K562 (cell line): ENCODE data around the gene NDFIP1. TPM values are rescaled to one million over a fixed set of nuclear protein-coding genes. Genes with fewer than 3 reads are reported as not detected.

Experiments
- ATAC-seq: fragments of 200-7000 bp; cut with Tn5 transposase; 3 replicates; pipeline ENCODE4 v1.9.1; 2020; ENCODE audit warnings: moderate library complexity
- BruUV-seq: library from RNA; stranded (reverse); fragments of 400-500 nt; replicated peaks from 2 replicates; lab custom pipeline; 2021; lab: Mats Ljungman, UMichigan
- CTCF ChIA-PET: fragments of 300-600 bp; formaldehyde crosslinking; extraction: SDS; loops from one replicate; lab custom pipeline; 2021; ENCODE audit warnings: low intra/inter-chr PET ratio; lab: Yijun Ruan, JAX
- POLR2A ChIA-PET: fragments of 300-600, 350-650 bp; sonication (Branson Sonifier 250); formaldehyde crosslinking; extraction: SDS; loops from one replicate; lab custom pipeline; 2021; ENCODE audit warnings: antibody characterized with exemption, inconsistent platforms; lab: Yijun Ruan, JAX
- DNase-seq, 4 experiments: peaks; one replicate each; pipeline versions ENCODE4 v3.0.0 to v3.0.0-alpha.2; 2011 to 2018; ENCODE audit warnings: low spot score in 3 of 4, mixed read lengths in 3 of 4; ENCODE audit errors: extremely low read depth in 1 of 4
- FAIRE-seq: peaks from 2 replicates; lab custom pipeline; 2011; peaks lifted over from hg19 to GRCh38; lab: Jason Lieb, UNC
- H2AFZ ChIP-seq: 2 replicates; pipeline ENCODE4 v1.6.0; 2011; ENCODE audit warnings: low read depth, low read length, control low read depth, inconsistent platforms
- H3K27ac ChIP-seq: fragments of 200-600 bp; 3 replicates; pipeline ENCODE4 v1.8.0; 2011; ENCODE audit warnings: low read depth, mild to moderate bottlenecking, control low read depth, inconsistent platforms, low read length, moderate library complexity, mixed read lengths; ENCODE audit errors: extremely low read depth
- H3K27me3 ChIP-seq, 2 experiments: fragments of 300-600 bp in 1 of 2; 2 replicates in 1 of 2; 3 replicates in 1 of 2; pipeline versions ENCODE4 v1.6.0 to v1.8.0; 2011; ENCODE audit warnings: inconsistent platforms in 2 of 2, low read length in 2 of 2, mild to moderate bottlenecking in 1 of 2, mixed read lengths in 1 of 2, moderate library complexity in 1 of 2; ENCODE audit not compliant: control insufficient read depth in 2 of 2, insufficient read depth in 2 of 2
- H3K36me3 ChIP-seq: fragments of 300-600 bp; 3 replicates; pipeline ENCODE4 v1.8.0; 2011; ENCODE audit warnings: mild to moderate bottlenecking, low read length, inconsistent platforms; ENCODE audit not compliant: control insufficient read depth, insufficient read depth
- H3K4me1 ChIP-seq, 2 experiments: fragments of 200-600 bp in 1 of 2; replicated peaks in 1 of 2; 2 replicates in 1 of 2; 3 replicates in 1 of 2; pipeline versions ENCODE4 v1.5.1 to v1.8.0; 2011; ENCODE audit warnings: inconsistent platforms in 2 of 2, low read length in 2 of 2, mild to moderate bottlenecking in 1 of 2, mixed read lengths in 1 of 2, moderate library complexity in 1 of 2; ENCODE audit not compliant: control insufficient read depth in 2 of 2, insufficient read depth in 2 of 2
- H3K4me2 ChIP-seq: 2 replicates; pipeline ENCODE4 v1.6.1; 2011; ENCODE audit warnings: low read length, control low read depth, inconsistent platforms, mixed read lengths; ENCODE audit not compliant: insufficient read depth
- H3K4me3 ChIP-seq: fragments of 200-600 bp; sonication (generic), shearing (Covaris generic); 2 replicates; pipeline ENCODE4 v1.5.1; 2016; ENCODE audit warnings: control low read depth, inconsistent platforms
- H3K79me2 ChIP-seq: fragments of 200-600 bp; 3 replicates; pipeline ENCODE4 v1.8.0; 2011; ENCODE audit warnings: low read length, inconsistent platforms; ENCODE audit not compliant: control insufficient read depth, insufficient read depth
- H3K9ac ChIP-seq, 2 experiments: 2 replicates each; pipeline versions ENCODE4 v1.6.0 to v1.6.1; 2011; ENCODE audit warnings: low read depth in 2 of 2, low read length in 2 of 2, control low read depth in 1 of 2, inconsistent platforms in 1 of 2, mild to moderate bottlenecking in 1 of 2, mixed read lengths in 1 of 2; ENCODE audit not compliant: insufficient read depth in 1 of 2
- H3K9me1 ChIP-seq: one replicate; pipeline ENCODE4 v1.6.0; 2011; ENCODE audit warnings: inconsistent platforms, mild to moderate bottlenecking, low read length, moderate library complexity; ENCODE audit not compliant: control insufficient read depth, insufficient read depth
- H3K9me3 ChIP-seq: replicated peaks from 2 replicates; pipeline ENCODE4 v1.5.1; 2011; ENCODE audit warnings: low read depth, low read length, inconsistent platforms; ENCODE audit not compliant: control insufficient read depth, insufficient read depth
- H4K20me1 ChIP-seq: replicated peaks from 2 replicates; pipeline ENCODE4 v1.6.1; 2011; ENCODE audit warnings: low read length, inconsistent platforms, mixed read lengths; ENCODE audit not compliant: control insufficient read depth, insufficient read depth
- CBX2 ChIP-seq: fragments of 200-600 bp; sonication (generic); IDR thresholded peaks from one replicate; pipeline ENCODE4 v1.6.1; 2012; ENCODE audit warnings: mild to moderate bottlenecking, low read length, inconsistent platforms; ENCODE audit not compliant: insufficient read depth, poor library complexity, severe bottlenecking
- KLF13 ChIP-seq: fragments of 450-650 bp; IDR thresholded peaks from 2 replicates; pipeline ENCODE4 v1.6.1; 2016; ENCODE audit warnings: missing genetic modification characterization, low read depth, mild to moderate bottlenecking, missing compliant biosample characterization, moderate library complexity, borderline replicate concordance
- TCFL5 ChIP-seq: fragments of 250-450 bp; sonication (Bioruptor Pico); conservative IDR thresholded peaks from 2 replicates; pipeline ENCODE4 v1.6.1; 2021; ENCODE audit warnings: mild to moderate bottlenecking, moderate library complexity, matching md5 sums
- ZNF239 ChIP-seq: fragments of 250-450 bp; sonication (Bioruptor Pico); IDR thresholded peaks from 2 replicates; pipeline ENCODE4 v1.4.0; 2020; ENCODE audit warnings: mild to moderate bottlenecking
- ZNF586 ChIP-seq: fragments of 450-650 bp; formaldehyde crosslinking; conservative IDR thresholded peaks from 2 replicates; pipeline ENCODE4 v1.4.0; 2020; ENCODE audit warnings: mild to moderate bottlenecking, moderate library complexity
- ZNF699 ChIP-seq: fragments of 250-450 bp; sonication (Bioruptor Pico); IDR thresholded peaks from 2 replicates; pipeline ENCODE4 v1.8.0; 2021; ENCODE audit warnings: mild to moderate bottlenecking, moderate library complexity; ENCODE audit not compliant: insufficient replicate concordance
- WGBS: fragments of 100-300 bp; shearing (Covaris generic); methylation state at CpG from one replicate; pipeline ENCODE4 v1.1.6; 2016; ENCODE audit warnings: low coverage, mixed read lengths; ENCODE audit not compliant: insufficient coverage; ENCODE audit errors: missing lambda C conversion rate; 5-methylcytosine and 5-hydroxymethylcytosine counted together
- in situ Hi-C: fragments of 300-500 bp; cut with MboI; formaldehyde crosslinking; loops from 4 replicates; pipeline ENCODE4 v1.15.0; 2018; ENCODE audit warnings: inconsistent platforms, mixed read lengths
- intact Hi-C: fragments of 100-400 bp; cut with micrococcal nuclease; formaldehyde crosslinking; loops from 2 replicates; pipeline ENCODE4 v1.14.2; 2022
- polyA plus RNA-seq, 8 experiments: library from polyadenylated mRNA; depleted of rRNA in 4 of 8; stranded (reverse) in 5 of 8; unstranded in 3 of 8; fragments of >200 nt; fragmentation: Nextera tagmentation in 2 of 8; fragmentation: Illumina TruSeq in 1 of 8; extraction: Ambion mirVana in 2 of 8; extraction: Trizol in 1 of 8; gene quantifications; 2 replicates each; pipeline versions ENCODE4 v1.2.1 to v1.2.3, GENCODE V29; 2011 to 2014; ENCODE audit warnings: inconsistent platforms in 1 of 8, missing spikeins in 1 of 8
- total RNA-seq, 7 experiments: library from RNA; depleted of rRNA in 6 of 7; stranded (reverse); fragments of >200 nt in 6 of 7; fragmentation: Illumina TruSeq in 2 of 7; extraction: Trizol in 2 of 7; gene quantifications; 2 replicates each; pipeline versions ENCODE4 v1.2.1 to v1.2.3, GENCODE V29; 2011 to 2021; ENCODE audit warnings: low replicate concordance in 1 of 7

NDFIP1 gene
- total and polyA plus RNA-seq, 9 of the 15 experiments (the other 6 are each of a cell fraction or from before 2014, with no cell fraction given), result 5.3 to 37.5 (median 31.9) TPM

DNA sequence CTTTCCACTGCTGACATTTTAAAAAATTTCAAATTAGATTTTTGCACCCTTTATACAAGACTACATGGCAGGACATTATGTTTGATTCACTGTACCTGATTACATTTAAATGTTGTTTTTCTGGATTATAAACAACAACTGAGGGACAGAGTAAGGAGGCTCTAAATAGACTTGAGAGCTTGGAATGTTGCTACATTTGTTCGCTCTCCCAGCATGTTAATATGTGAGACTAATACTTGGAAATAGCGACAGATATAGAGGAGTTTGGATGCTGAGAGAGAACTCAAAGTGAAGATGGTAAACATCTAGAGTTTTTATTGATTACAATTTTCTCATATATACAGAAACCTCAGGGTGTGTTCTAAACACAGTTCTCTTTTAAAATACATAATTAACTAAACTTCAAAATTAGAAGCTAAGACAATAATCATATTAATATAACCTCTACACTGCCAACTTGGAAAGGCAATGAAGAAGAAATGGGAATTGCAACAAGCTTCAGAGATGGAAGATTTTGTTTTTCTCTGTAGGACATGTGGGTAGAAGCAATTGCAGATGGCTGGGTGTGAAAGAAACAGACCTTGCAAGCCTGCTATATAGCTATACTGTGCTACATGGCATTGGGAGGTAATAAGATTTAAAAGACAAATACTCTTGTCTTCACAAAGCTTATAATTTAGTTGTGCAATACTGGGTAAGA, 1.4 kb upstream of the NDFIP1 start:
- Histone ChIP-seq H3K4me3 (no peak overlapping the region), H4K20me1 (no peaks in the 10 kb centered on the region), H2AFZ (peak overlapping the region; percentile 100), H3K4me1 (peaks cover 18 to 21% of the 10 kb centered on the region in 2 experiments), H3K9me3 (no peaks in the 10 kb centered on the region), H3K9me1 (no peaks in the 10 kb centered on the region), H3K79me2 (peaks cover 34% of the 10 kb centered on the region), H3K36me3 (peaks cover 12% of the 10 kb centered on the region), H3K27ac (no peak overlapping the region), H3K27me3 (no peaks in the 10 kb centered on the region), H3K9ac (0 out of 4 replicates have a peak overlapping the region, but pooled peaks of 1 of the 2 experiments have one; percentile 18), H3K4me2 (no peak overlapping the region)
- in situ Hi-C loops (no loop called here), intact Hi-C loops (no loop called here)
- no peak for ATAC-seq
- DNase-seq, result no peak
- ChIA-PET CTCF (no interaction called here), POLR2A (interaction anchor here (0.7 to 1.6 kb wide), 2 partner anchors 12 to 93 kb away, joined by 3 to 5 read pairs; no protein-coding TSS in a partner anchor)
- 84% methylated on average over 2 of the region's 2 CpGs for WGBS
- no TSS peak for BruUV-seq
- FAIRE-seq, result no peak
- TF ChIP-seq ZNF699 (CRISPR knock-in tag) (no peak), TCFL5 (CRISPR knock-in tag) (no peak), ZNF239 (no peak), CBX2 (no peak), KLF13 (no peak), ZNF586 (CRISPR knock-in tag) (no peak)
